H1 (cell line): Measurements from ENCODE around the gene OR8K1. TPM values are rescaled to one million over a fixed set of nuclear protein-coding genes. Genes with fewer than 3 reads are reported as not detected.

Source experiments
- CHD1 ChIP-seq: IDR thresholded peaks from 2 replicates; pipeline ENCODE4 v1.6.1; 2012; ENCODE audit warnings: low read depth, low read length, improper control_type of control experiment
- POU5F1 ChIP-seq: IDR thresholded peaks from 2 replicates; pipeline ENCODE4 v1.6.1; 2011; ENCODE audit warnings: low read depth, mild to moderate bottlenecking, low read length, moderate library complexity
- polyA plus RNA-seq, 7 experiments: library from polyadenylated mRNA; depleted of rRNA in 3 of 7; stranded (reverse) in 5 of 7; unstranded in 2 of 7; fragments of >200 nt in 5 of 7; fragments of 200-250 nt in 2 of 7; gene quantifications; 1 replicate in 5 of 7; 2 replicates in 1 of 7; 4 replicates in 1 of 7; pipeline versions ENCODE4 v1.2.1 to v1.2.3, GENCODE V29; 2011 to 2013; ENCODE audit warnings: missing spikeins in 2 of 7, mixed read lengths in 2 of 7
- total RNA-seq: library from RNA; stranded (reverse); fragmentation: NEBNext Ultra II Directional; extraction: Animal tissue kit (Norgen Biotek cat#: 25700); gene quantifications from 2 replicates; pipeline ENCODE4 v1.2.1, GENCODE V29; 2021

The OR8K1 gene
- total and polyA plus RNA-seq, 2 of the 8 experiments (the other 6 are each of a cell fraction or from before 2014, with no cell fraction given): not detected

DNA sequence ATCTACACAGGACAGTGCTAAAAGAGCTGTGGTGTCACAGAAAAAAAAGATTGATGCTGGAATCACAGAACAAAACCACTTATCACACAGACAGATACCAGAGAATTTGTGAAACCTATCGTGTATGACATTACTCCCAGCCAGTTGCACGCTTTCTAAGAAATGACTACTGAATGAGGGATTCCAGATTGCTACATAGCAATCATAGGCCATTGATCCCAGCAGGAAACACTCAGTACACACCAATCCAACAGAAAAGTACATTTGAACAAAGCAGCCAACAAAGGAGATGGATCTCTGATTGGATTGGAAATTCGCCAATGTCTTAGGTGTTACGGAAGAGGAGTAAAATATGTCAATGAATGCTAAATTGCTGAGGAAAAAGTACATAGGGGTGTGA, 48.9 kb upstream of the OR8K1 start (continued):
- no peak for TF ChIP-seq POU5F1
- no peak for TF ChIP-seq CHD1
